ENCODE data around the gene ARF1.

DNA sequence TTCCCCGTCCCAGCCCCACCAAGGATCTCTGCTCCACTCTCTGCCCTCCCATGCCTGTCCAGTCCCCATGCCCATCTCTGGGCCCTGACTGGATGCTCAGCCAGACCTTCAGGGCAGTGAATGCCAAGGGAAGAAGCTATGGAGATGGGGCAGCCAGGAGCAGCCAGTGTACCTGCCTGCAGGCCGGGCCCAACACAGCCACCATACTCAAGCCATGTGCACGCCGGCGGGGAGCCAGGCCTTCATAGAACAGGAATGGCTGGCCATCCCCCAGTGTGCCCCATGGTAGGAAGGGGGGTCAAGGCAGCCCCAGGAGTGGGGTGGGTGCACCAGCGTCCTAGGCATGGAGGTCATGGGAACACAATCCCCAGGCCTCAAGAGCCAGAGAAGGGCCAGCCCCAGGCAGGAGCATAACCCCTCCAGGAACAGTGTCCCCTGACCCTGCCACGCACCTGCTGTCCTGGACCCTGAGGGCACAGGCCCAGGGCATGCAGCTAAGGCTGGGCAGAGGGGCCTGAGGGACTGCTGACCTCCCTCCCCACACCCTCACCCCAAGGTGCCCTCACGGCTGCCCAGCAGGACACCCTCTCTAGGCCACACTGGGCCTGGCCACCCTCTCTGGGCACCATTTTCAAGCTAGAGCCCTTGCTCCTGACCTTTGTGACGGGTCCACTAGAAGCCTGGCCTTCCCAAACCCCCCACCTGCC, 20.3 kb upstream of the ARF1 start:
- TF ChIP-seq POLR2A (IDR thresholded peaks at IDR 0.05) = no peak
- TF ChIP-seq, protein P1, sequence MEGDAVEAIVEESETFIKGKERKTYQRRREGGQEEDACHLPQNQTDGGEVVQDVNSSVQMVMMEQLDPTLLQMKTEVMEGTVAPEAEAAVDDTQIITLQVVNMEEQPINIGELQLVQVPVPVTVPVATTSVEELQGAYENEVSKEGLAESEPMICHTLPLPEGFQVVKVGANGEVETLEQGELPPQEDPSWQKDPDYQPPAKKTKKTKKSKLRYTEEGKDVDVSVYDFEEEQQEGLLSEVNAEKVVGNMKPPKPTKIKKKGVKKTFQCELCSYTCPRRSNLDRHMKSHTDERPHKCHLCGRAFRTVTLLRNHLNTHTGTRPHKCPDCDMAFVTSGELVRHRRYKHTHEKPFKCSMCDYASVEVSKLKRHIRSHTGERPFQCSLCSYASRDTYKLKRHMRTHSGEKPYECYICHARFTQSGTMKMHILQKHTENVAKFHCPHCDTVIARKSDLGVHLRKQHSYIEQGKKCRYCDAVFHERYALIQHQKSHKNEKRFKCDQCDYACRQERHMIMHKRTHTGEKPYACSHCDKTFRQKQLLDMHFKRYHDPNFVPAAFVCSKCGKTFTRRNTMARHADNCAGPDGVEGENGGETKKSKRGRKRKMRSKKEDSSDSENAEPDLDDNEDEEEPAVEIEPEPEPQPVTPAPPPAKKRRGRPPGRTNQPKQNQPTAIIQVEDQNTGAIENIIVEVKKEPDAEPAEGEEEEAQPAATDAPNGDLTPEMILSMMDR (IDR thresholded peaks at IDR 0.05) = no peak
